ENCODE results near the gene DTX3L. TPM values are rescaled to one million over a fixed set of nuclear protein-coding genes. Genes with fewer than 3 reads are reported as not detected.

Gene DTX3L
- total and polyA plus RNA-seq, 2 of the 8 experiments (the other 6 are each of a cell fraction or from before 2014, with no cell fraction given): 1.7 to 11.3 TPM

DNA sequence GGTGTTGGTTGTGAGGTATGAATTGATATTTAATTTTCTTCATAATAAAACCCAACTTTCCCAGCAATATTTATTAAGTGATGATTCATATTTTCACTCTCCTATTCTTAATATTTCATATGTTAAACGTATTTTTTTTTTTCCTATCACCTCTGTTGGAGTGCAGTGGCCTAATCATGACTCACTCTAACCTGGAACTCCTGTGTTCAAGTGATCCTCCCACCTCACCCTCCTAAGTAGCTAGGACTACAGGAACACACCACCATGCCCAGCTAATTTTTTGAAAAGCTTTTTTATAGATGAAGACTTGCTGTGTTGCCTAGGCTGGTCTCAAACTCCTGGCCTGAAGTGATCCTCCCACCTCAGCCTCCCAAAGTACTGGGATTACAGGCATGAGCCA lies 22.0 kb downstream of the DTX3L start (continued):
- TF ChIP-seq CREB1 (IDR thresholded peaks at IDR 0.05) (no peak), CHD1 (IDR thresholded peaks at IDR 0.05; ENCODE audit: low read depth, low read length) (no peak), MAFK (IDR thresholded peaks at IDR 0.05; ENCODE audit: low read depth, low read length) (no peak), BCL11A (IDR thresholded peaks at IDR 0.05; ENCODE audit: low read depth in 2 of 2, low read length in 2 of 2) (no peak)
